Effector memory CD8-positive, alpha-beta T cell (primary cell): ENCODE results near the gene LRP2BP.

Source experiments
- ATAC-seq: fragments of 150-1000 bp; cut with Tn5 transposase; replicated peaks from 2 replicates; pipeline ENCODE4 v1.10.0; 2021; ENCODE audit warnings: mild to moderate bottlenecking, moderate library complexity
- DNase-seq, 3 experiments: peaks; one replicate each; pipeline ENCODE4 v3.0.0; 2021
- H3K27ac Mint-ChIP-seq, 2 donors: one replicate each; pipeline ENCODE4 v1.8.0; 2022; ENCODE audit warnings: mild to moderate bottlenecking in 2 of 2, mixed read lengths in 2 of 2, moderate library complexity in 2 of 2
- H3K27me3 Mint-ChIP-seq, 2 donors: one replicate each; pipeline ENCODE4 v1.8.0; 2022; ENCODE audit warnings: mixed read lengths in 2 of 2
- H3K36me3 Mint-ChIP-seq: one replicate; pipeline ENCODE4 v1.8.0; 2022; ENCODE audit warnings: mild to moderate bottlenecking, moderate library complexity, mixed read lengths; ENCODE audit not compliant: insufficient read depth
- H3K4me1 Mint-ChIP-seq, 2 donors: one replicate each; pipeline ENCODE4 v1.8.0; 2022; ENCODE audit warnings: low read depth in 2 of 2, mixed read lengths in 2 of 2
- H3K4me3 Mint-ChIP-seq, 2 donors: one replicate each; pipeline ENCODE4 v1.8.0; 2022; ENCODE audit warnings: mild to moderate bottlenecking in 2 of 2, mixed read lengths in 2 of 2, moderate library complexity in 2 of 2
- H3K9me3 Mint-ChIP-seq, 2 donors: one replicate each; pipeline ENCODE4 v1.8.0; 2022; ENCODE audit warnings: mixed read lengths in 2 of 2
- total RNA-seq, 9 experiments: gene quantifications; one replicate each; lab custom pipeline; 2026; lab: John Stamatoyannopoulos, UW

Gene LRP2BP
- 0.57 to 10.4 (median 1.7) reads per million in 9 experiments for total RNA-seq

DNA sequence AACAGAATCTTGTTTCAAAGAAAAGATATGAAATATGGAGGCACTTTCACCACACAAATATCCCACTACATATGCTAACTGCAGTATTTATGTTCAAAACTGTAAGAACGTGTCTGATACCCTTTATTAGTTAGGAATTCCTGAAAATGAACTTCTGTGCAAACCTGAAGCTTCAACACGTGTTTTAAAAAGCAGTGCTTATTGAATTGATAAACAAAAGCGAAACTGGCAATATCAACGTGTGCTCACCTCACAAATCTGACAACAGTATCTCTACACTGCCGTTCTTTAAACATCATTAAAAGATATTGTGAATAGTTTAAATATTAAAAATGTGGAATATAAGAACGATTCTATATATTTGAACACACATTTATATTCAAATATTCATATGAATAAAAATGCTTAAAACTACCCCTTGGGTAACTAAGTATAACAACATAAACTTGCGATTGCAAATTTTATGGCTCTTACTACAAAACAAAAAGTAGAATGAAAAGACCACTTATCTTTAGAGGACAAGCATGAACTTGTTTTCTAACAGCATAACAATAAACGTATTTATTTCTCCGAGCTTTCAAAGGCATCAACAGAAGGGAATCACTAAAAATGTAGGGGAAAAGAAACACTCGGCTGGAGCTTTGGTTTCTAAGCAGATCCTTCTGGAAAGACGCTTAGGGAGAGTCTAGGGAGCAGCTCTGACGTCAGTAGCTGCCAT lies at the start of gene LRP2BP:
LRP2BP (minus strand) TSS at position 687 of the 718 bp plus-strand sequence. CDS start 17,738 bp downstream, outside the sequence.
- DNase-seq (no peak), ATAC-seq (no peak)
- H3K4me3 Mint-ChIP-seq: peak within 1 kb of the TSS; percentile 92 to 97
- peak within 1 kb of the TSS; percentile 97 to 98 for H3K27ac Mint-ChIP-seq
- peaks cover 29% of the 10 kb centered on the region for H3K36me3 Mint-ChIP-seq
- peaks cover 13 to 24% of the 10 kb centered on the region in 2 donors for H3K4me1 Mint-ChIP-seq
- H3K27me3 Mint-ChIP-seq: no peaks in the 10 kb centered on the region
- no peaks in the 10 kb centered on the region for H3K9me3 Mint-ChIP-seq

DNA sequence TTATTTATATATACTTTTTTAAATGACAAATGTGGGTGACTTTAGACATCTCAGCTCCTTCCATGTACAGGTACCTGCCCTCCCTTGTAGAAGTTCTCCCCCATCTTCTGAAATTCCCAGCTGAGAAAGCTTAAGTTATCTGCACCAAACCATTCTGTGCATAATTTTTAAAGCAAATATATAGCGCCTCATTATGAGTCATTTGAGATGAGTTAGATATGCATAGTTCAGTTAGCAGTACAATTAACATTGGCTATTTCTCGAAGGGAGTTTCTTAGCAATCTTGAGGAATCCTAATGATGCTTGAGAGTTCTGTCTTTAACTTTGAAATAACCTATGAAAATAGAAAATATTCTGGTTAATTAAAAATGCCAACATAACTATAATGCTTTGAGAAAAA lies 49.5 kb upstream of the LRP2BP start:
- H3K9me3 Mint-ChIP-seq: no peaks in the 10 kb centered on the region
- H3K4me3 Mint-ChIP-seq: no peak overlapping the region
- peaks cover 4 to 22% of the 10 kb centered on the region in 2 donors for H3K27me3 Mint-ChIP-seq
- no peak for DNase-seq
- no peaks in the 10 kb centered on the region for H3K36me3 Mint-ChIP-seq
- ATAC-seq: no peak
- no peaks in the 10 kb centered on the region for H3K4me1 Mint-ChIP-seq
- H3K27ac Mint-ChIP-seq: no peak overlapping the region

DNA sequence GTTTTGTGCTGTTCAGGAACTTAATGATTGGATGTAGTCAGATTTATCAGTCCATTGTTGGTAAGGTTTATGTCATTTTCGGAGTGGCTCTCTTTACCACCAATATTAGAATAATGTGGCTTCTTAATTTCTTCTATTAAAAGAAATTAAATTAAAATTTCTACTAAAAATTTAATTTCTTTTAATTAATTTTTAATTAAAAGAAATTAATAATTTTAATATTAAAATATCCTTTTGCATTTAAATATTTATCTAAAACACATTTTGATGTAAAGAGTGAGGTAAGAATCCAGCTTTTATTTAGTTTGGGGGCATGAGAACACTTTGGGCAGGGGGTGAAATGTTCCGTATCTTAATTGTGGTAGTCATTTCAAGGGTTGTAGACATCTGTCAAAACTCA lies 45.8 kb upstream of the LRP2BP start:
- Mint-ChIP-seq H3K9me3 (no peaks in the 10 kb centered on the region), H3K4me3 (no peak overlapping the region), H3K4me1 (no peaks in the 10 kb centered on the region), H3K27me3 (peaks cover 0 to 14% of the 10 kb centered on the region in 2 donors), H3K27ac (no peak overlapping the region), H3K36me3 (no peaks in the 10 kb centered on the region)
- no peak for DNase-seq
- no peak for ATAC-seq

DNA sequence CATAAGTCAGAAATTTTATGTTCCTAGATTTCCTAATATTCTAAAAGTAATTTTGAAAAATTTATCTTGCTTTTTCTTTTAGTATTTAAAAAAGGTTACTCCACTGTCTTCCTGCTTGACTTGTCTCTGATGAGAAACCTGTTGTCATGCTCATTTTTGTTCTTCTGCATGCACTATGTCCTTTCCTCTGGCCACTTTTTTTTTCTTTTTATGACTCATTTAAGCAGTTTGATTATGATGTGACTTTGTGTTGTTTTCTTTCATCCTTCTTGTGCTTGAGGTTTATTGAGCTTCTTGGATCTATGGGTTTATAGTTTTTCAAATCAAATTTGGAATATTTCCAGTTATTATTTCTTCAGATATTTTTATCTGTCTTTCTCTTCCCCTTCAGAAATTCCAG lies 42.1 kb upstream of the LRP2BP start:
- Mint-ChIP-seq H3K9me3 (no peaks in the 10 kb centered on the region), H3K4me1 (no peaks in the 10 kb centered on the region), H3K4me3 (no peak overlapping the region), H3K36me3 (no peaks in the 10 kb centered on the region), H3K27ac (no peak overlapping the region), H3K27me3 (peaks cover 0 to 14% of the 10 kb centered on the region in 2 donors)
- ATAC-seq (no peak), DNase-seq (no peak)

DNA sequence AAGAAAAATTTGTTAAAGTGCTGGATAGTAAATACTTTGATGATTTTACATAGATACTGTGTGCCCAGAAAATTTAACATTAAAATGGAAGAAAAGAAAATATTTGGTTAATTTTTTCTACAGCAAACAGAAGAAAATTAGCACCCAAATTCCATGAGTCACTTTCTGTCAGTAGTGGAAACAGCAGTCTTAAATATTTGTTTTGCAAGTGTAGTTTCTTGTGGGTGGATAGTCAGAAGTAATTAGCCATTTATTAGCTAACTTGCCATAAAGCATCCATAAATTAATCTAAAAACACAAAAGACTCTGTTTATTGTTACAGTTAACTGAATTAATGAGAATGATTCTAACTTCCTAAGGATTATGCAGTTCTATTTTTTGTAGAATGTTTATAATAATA lies 39.7 kb upstream of the LRP2BP start:
- ATAC-seq: no peak
- DNase-seq: no peak
- no peaks in the 10 kb centered on the region for H3K36me3 Mint-ChIP-seq
- H3K27ac Mint-ChIP-seq: no peak overlapping the region
- peaks cover 0 to 16% of the 10 kb centered on the region in 2 donors for H3K27me3 Mint-ChIP-seq
- no peak overlapping the region for H3K4me3 Mint-ChIP-seq
- no peaks in the 10 kb centered on the region for H3K4me1 Mint-ChIP-seq
- H3K9me3 Mint-ChIP-seq: no peaks in the 10 kb centered on the region

DNA sequence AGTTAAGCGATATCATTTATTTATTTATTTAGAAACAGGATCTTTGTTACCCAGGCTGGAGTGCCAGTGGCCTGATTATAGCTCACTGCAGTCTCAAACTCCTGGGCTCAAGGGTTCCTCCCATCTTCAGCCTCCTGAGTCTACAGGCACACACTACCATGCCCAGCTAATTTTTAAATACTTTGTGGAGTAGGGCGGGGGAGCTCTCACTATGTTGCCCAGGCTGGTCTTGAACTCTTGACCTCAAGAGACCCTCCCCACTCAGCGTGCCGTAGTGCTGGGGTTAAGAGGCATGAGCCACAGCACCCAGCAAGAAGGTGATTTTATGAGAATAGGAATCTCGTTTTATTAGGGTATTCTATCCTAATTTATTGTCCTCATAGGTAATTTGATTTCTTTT lies 33.9 kb upstream of the LRP2BP start:
- no peak for DNase-seq
- Mint-ChIP-seq H3K27ac (no peak overlapping the region), H3K4me3 (no peak overlapping the region), H3K36me3 (peaks cover 20% of the 10 kb centered on the region), H3K9me3 (no peaks in the 10 kb centered on the region), H3K27me3 (peaks cover 5 to 16% of the 10 kb centered on the region in 2 donors), H3K4me1 (peaks cover 10 to 11% of the 10 kb centered on the region in 2 donors)
- ATAC-seq: no peak

DNA sequence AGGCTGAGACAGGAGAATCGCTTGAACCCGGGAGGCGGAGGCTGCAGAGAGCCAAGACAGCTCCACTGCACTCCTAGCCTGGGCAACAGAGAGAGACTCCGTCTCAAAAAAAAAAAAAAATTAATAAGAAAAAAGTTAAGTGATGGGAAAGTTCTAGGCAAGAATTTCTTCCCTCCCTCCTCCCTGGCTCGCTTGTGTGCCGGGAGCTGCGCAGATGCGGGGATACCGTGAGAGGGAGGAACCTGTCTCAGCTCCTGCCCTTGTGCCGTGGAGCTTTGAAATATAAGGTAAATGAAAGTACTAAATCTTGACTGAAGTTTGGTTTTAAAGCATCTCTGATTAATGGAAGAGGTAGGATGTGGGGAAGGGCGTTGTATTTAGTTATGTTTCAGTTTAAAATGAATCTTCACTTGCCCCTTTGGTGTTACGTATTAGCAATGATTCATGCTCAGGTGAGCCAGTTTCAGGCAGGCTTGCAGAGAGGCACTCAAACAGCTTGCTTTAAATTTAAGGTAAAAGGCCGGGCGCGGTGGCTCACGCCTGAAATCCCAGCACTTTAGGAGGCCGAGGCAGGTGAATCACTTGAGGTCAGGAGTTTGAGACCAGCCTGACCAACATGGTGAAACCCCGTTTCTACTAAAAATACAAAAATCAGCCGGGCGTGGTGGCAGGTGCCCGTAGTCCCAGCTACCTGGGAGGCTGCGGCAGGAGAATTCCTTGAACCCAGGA lies 31.4 kb upstream of the LRP2BP start:
- Mint-ChIP-seq H3K9me3 (no peaks in the 10 kb centered on the region), H3K27ac (peak overlapping the region; percentile 93 to 94), H3K36me3 (peaks cover 23% of the 10 kb centered on the region)

DNA sequence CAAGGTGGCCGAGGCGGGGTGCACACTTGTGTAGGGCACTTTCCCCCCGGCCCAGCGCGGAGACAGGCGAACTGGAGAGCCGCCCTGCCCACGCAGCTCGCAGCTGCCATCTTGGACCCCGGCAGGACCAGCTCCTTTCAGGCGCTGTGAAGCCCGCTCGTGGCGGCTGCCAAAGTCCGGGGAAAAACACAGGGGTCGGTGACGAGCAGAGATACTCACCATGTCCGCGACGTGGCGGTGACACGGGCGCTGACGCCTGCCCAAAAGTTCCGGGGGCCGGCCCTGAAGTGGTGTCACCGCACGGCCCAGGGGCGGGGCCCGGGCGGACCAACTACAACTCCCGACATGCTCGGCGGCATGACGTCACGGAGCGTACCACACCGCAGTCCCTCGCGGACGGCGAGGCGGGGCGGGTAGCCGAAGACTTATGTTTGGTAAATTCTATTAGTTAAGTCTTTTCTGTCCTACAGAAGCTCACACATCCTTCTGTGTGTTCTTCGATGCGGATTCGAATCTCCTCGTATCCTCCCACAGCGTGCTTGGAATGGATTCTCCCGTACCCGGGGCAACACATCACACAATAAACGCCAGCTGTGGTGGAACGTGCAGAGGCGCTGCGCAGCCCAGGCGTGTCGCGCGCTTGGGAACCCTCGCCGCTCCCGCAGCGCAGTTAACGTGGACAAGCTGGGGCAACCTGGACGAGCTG lies 30.1 kb upstream of the LRP2BP start, which contains the start of gene UFSP2:
UFSP2 (minus strand) TSS at position 318 of the 706 bp plus-strand sequence; CDS start at position 222, 96 bp downstream.
- H3K4me3 Mint-ChIP-seq: peak within 1 kb of the TSS; percentile 82 to 84
- H3K27me3 Mint-ChIP-seq: peaks cover 5 to 7% of the 10 kb centered on the region in 2 donors
- DNase-seq (peak; percentile 89 to 93 (median 92)), ATAC-seq (peak; percentile 86)
- peaks cover 23% of the 10 kb centered on the region for H3K36me3 Mint-ChIP-seq
- no peaks in the 10 kb centered on the region for H3K9me3 Mint-ChIP-seq
- peaks cover 26 to 28% of the 10 kb centered on the region in 2 donors for H3K4me1 Mint-ChIP-seq
- H3K27ac Mint-ChIP-seq: peak within 1 kb of the TSS; percentile 93 to 94

More for the DNA sequence above, 31.4 kb upstream of the LRP2BP start:
- peaks cover 5 to 14% of the 10 kb centered on the region in 2 donors for H3K27me3 Mint-ChIP-seq
- H3K4me3 Mint-ChIP-seq: no peak overlapping the region
- DNase-seq (no peak), ATAC-seq (no peak)
- peaks cover 20 to 21% of the 10 kb centered on the region in 2 donors for H3K4me1 Mint-ChIP-seq

DNA sequence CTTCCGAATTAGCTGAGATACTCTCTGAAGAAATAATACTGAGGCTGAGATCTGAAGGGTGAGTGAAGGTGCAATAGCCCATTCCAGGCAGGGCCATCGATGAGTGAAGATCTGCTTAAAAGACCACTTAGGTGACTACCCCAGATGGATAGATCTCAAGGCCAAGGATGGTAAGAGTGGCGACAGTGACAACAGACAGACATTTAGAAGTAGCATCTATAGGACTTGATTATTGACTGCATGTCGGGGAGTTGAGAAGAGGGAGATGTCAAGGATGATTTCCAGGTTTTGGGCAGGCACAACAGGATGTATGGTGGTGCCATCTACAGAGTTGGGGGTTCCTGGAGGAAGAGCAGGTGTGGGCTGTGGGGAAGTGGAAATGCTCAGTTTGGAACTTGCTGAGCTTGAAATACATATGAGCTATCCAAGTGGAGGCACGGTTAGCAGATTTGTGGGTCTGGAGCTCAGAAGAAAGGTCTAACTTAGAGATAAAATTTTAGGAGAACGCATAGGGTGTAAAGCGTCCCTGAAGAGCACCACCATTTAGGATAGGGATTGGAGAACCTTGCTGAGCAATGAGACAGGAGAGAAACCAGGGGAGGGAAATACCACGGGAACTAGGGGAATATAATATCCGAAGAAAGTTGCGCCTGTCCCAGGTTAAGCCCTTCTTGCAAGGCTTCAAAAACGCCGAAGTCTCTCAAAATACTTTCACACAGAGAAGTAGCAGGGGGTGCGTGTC lies 29.4 kb upstream of the LRP2BP start:
- Mint-ChIP-seq H3K4me1 (peaks cover 26 to 28% of the 10 kb centered on the region in 2 donors), H3K36me3 (peaks cover 23% of the 10 kb centered on the region), H3K9me3 (no peaks in the 10 kb centered on the region), H3K27ac (peak overlapping the region; percentile 93 to 94), H3K4me3 (peak overlapping the region; percentile 82 to 84), H3K27me3 (peaks cover 5 to 7% of the 10 kb centered on the region in 2 donors)
- no peak for ATAC-seq
- no peak for DNase-seq

DNA sequence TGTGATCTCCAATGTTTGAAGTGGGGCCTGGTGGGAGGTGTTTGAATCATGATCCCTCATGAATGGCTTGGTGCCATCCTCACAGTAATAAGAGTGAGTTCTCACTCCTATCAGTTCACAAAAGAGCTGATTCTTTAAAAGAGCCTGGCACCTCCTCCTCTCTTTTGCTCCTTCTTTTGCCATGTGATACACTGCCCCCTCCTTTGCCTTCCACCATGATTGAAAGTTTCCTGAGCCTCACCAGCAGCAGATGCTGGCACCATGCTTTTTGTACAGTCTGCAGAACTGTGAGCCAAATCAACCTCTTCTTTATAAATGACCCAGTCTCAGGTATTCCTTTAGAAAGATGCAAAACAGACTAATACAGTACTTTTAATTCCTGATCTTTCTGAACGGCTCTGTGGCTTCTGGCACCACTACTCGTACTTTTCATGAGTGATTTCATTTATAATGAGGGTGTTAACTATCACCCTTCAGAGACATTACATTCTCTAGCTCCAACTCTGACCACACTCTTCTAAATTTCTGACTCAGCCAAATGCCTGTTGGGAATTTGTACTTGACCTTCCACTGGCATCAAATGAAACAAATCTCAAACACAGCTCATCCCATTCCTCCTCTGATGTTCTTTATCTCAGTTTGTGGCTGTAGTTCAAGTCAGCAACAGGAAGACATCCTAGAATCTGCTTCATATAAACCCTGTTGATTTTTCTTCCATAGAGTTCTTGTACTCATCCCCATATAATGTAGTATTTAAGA lies 25.8 kb upstream of the LRP2BP start:
- ATAC-seq (no peak), DNase-seq (no peak)
- H3K27ac Mint-ChIP-seq: peak overlapping the region in 1 of 2 donors; percentile 26
- H3K27me3 Mint-ChIP-seq: no peaks in the 10 kb centered on the region
- H3K4me1 Mint-ChIP-seq: peaks cover 25 to 28% of the 10 kb centered on the region in 2 donors
- peaks cover 36% of the 10 kb centered on the region for H3K36me3 Mint-ChIP-seq
- no peak overlapping the region for H3K4me3 Mint-ChIP-seq
- no peaks in the 10 kb centered on the region for H3K9me3 Mint-ChIP-seq

DNA sequence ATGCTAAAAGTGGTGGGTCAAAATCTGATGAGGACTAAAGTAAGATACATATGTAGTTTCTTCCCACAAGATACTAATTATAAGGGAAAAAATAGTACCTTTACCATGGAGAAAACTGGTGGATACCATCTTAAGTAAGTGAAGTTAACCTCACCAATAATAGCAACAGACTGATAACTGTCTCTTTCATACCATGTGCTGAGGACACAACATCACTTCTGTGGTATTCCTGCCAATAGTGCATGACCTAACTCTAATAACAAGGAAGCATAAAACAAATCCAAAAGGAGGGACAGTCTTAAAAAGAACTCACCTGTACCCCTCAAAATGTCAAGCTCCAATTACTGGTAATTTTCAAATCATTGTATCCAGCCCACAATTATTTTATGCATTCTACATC lies 21.2 kb upstream of the LRP2BP start:
- Mint-ChIP-seq H3K4me3 (no peak overlapping the region), H3K36me3 (peaks cover 25% of the 10 kb centered on the region), H3K27me3 (no peaks in the 10 kb centered on the region), H3K4me1 (peaks cover 5 to 7% of the 10 kb centered on the region in 2 donors), H3K9me3 (no peaks in the 10 kb centered on the region), H3K27ac (no peak overlapping the region)
- DNase-seq (no peak), ATAC-seq (no peak)

DNA sequence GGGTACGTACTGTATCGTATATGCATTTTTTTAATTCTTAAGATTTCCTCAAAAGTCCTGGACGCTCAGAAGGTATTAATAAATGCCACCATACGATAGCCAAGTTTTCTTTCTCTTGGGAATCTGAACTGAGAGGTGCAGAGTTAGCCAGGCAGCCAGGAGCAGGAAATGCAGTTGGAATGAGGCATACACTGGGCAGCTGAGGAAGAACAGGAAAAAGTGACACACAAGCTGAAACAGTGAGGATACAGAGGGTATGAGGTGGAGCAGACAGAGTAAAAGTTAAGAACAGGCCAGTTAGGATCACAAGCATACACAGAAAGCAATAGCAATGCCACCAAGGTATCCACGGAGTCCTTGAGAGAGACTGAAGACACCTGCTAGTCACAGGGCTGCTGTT lies 16.7 kb upstream of the LRP2BP start:
- no peaks in the 10 kb centered on the region for H3K4me1 Mint-ChIP-seq
- H3K27me3 Mint-ChIP-seq: no peaks in the 10 kb centered on the region
- DNase-seq (no peak), ATAC-seq (no peak)
- no peak overlapping the region for H3K4me3 Mint-ChIP-seq
- no peak overlapping the region for H3K27ac Mint-ChIP-seq
- peaks cover 27% of the 10 kb centered on the region for H3K36me3 Mint-ChIP-seq
- H3K9me3 Mint-ChIP-seq: no peaks in the 10 kb centered on the region
